ENCODE measurements around the gene RNF146.

Gene RNF146

DNA sequence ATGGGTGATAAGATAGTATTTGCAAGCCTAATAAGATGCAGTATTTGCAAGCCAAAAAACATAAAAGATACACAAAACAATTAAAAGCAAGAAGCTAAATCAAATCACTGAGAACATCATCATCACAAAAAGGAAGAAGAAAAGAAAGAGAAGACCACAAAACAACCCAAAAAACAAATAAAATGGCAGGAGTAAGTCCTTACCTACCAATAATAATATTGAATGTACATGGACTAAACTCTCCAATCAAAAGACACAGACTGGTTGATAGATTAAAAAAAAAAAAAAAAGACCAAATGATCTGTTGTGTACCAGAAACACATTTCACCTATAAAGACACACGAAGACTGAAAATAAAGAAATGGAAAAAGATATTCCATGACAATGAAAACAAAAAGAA, 39.1 kb downstream of the RNF146 start:
- H3K4me2 ChIP-seq (ENCODE audit: low read depth, low read length, poor library complexity, severe bottlenecking): no peak overlapping the region
- H3K4me1 ChIP-seq (ENCODE audit: insufficient read depth, low read length, poor library complexity, severe bottlenecking): no peaks in the 10 kb centered on the region
- no peaks in the 10 kb centered on the region for H3F3A ChIP-seq (ENCODE audit: low read depth)
- no peak overlapping the region for H2AFZ ChIP-seq (ENCODE audit: low read length)
- H3K9me2 ChIP-seq (replicated peaks; ENCODE audit: low read depth, low read length): no peaks in the 10 kb centered on the region
- no peaks in the 10 kb centered on the region for H4K20me1 ChIP-seq (ENCODE audit: insufficient read depth, low read length, poor library complexity, severe bottlenecking)
- no peaks in the 10 kb centered on the region for H3K27me3 ChIP-seq (ENCODE audit: insufficient read depth, low read length, poor library complexity, severe bottlenecking)
- no peak overlapping the region for H3K4me3 ChIP-seq (ENCODE audit: low read length, poor library complexity, severe bottlenecking)
- TF ChIP-seq, protein P1, sequence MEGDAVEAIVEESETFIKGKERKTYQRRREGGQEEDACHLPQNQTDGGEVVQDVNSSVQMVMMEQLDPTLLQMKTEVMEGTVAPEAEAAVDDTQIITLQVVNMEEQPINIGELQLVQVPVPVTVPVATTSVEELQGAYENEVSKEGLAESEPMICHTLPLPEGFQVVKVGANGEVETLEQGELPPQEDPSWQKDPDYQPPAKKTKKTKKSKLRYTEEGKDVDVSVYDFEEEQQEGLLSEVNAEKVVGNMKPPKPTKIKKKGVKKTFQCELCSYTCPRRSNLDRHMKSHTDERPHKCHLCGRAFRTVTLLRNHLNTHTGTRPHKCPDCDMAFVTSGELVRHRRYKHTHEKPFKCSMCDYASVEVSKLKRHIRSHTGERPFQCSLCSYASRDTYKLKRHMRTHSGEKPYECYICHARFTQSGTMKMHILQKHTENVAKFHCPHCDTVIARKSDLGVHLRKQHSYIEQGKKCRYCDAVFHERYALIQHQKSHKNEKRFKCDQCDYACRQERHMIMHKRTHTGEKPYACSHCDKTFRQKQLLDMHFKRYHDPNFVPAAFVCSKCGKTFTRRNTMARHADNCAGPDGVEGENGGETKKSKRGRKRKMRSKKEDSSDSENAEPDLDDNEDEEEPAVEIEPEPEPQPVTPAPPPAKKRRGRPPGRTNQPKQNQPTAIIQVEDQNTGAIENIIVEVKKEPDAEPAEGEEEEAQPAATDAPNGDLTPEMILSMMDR (conservative IDR thresholded peaks at IDR 0.05; ENCODE audit: low read length): no peak
- no peak for TF ChIP-seq EZH2phosphoT487 (IDR thresholded peaks at IDR 0.05; ENCODE audit: borderline replicate concordance)
- no peaks in the 10 kb centered on the region; the same call in 1 of the 2 replicates for H3K9me3 ChIP-seq (ENCODE audit: insufficient read depth, low read depth, low read length)
- H3K79me2 ChIP-seq (ENCODE audit: insufficient read depth, low read length): peaks cover 68% of the 10 kb centered on the region; the same call in 1 of the 2 replicates
- H3K9ac ChIP-seq (ENCODE audit: low read depth, low read length, poor library complexity, severe bottlenecking): no peak overlapping the region
- H3K36me3 ChIP-seq (ENCODE audit: insufficient read depth, low read length): peaks cover 21% of the 10 kb centered on the region; the same call in 1 of the 2 replicates

DNA sequence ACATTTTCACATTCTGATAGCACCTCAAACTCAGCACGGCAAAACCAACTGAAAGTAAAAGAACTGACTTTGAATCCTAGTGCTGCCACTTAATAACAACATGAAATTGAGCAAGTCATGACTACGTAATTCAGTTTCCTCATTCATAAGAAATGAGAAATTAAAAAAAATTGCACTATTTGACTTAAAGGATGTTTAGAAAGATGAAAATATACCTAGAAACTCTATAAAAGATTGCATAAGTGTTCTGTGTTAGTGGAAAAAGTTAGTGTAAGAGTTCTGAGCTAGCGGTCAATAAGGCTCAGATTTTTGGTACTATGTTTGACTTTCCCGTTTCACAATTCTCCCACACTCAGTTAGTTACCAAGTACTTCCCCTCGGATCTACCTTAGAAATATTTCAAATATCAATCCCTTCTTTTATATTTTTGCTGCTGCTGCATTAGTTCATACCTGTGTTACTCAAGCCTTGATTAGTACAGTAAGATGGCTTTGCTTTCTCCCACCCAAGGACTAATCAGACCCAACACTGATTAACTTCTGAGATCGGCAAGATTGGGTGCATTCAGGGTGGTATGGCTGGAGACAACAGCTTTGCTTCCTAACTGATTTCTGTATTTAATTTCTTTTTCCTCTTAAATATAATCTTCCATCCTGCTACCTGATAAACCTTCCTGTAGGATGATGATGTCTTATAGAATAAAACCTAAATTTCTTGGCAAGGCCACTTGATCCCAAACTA, 50.9 kb downstream of the RNF146 start:
- Histone ChIP-seq H3K4me3 (ENCODE audit: low read length, poor library complexity, severe bottlenecking) (no peak overlapping the region), H3F3A (ENCODE audit: low read depth) (no peaks in the 10 kb centered on the region), H3K9ac (ENCODE audit: low read depth, low read length, poor library complexity, severe bottlenecking) (no peak overlapping the region), H4K20me1 (ENCODE audit: insufficient read depth, low read length, poor library complexity, severe bottlenecking) (no peaks in the 10 kb centered on the region), H3K9me3 (ENCODE audit: insufficient read depth, low read depth, low read length) (no peaks in the 10 kb centered on the region), H2AFZ (ENCODE audit: low read length) (no peak overlapping the region), H3K79me2 (ENCODE audit: insufficient read depth, low read length) (no peaks in the 10 kb centered on the region), H3K36me3 (ENCODE audit: insufficient read depth, low read length) (peaks cover 46% of the 10 kb centered on the region), H3K4me2 (ENCODE audit: low read depth, low read length, poor library complexity, severe bottlenecking) (no peak overlapping the region), H3K27me3 (ENCODE audit: insufficient read depth, low read length, poor library complexity, severe bottlenecking) (no peaks in the 10 kb centered on the region), H3K4me1 (ENCODE audit: insufficient read depth, low read length, poor library complexity, severe bottlenecking) (no peaks in the 10 kb centered on the region), H3K9me2 (replicated peaks; ENCODE audit: low read depth, low read length) (no peaks in the 10 kb centered on the region)
- TF ChIP-seq, protein P1 (conservative IDR thresholded peaks at IDR 0.05; ENCODE audit: low read length): no peak
- TF ChIP-seq EZH2phosphoT487 (IDR thresholded peaks at IDR 0.05; ENCODE audit: borderline replicate concordance): no peak

DNA sequence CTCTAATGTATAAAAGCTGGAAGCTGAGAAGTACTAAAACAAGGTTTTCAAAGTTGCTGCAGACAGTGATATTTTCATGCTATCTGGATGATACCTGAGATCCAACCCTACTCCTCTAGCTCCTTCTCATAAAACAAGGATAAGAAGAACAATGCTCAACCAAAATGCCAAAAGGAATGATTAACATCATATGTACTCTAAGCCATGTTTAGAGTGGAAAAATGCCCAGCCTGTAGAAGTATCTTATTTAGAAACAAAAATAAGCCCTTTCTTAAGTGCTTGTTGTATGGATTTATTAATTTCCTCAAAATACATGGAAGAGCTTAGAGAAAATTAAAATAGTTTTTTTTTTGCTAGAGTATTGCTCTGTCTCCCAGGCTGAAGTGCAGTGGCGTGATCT, 53.0 kb downstream of the RNF146 start:
- Histone ChIP-seq H3K4me3 (ENCODE audit: low read length, poor library complexity, severe bottlenecking) (no peak overlapping the region), H3K36me3 (ENCODE audit: insufficient read depth, low read length) (peaks cover 41% of the 10 kb centered on the region; the same call in 1 of the 2 replicates)

More for the DNA sequence above, 53.0 kb downstream of the RNF146 start:
- no peaks in the 10 kb centered on the region for H3K79me2 ChIP-seq (ENCODE audit: insufficient read depth, low read length)
- no peak for TF ChIP-seq EZH2phosphoT487 (IDR thresholded peaks at IDR 0.05; ENCODE audit: borderline replicate concordance)
- TF ChIP-seq, protein P1 (conservative IDR thresholded peaks at IDR 0.05; ENCODE audit: low read length): no peak
- no peaks in the 10 kb centered on the region for H3K9me2 ChIP-seq (replicated peaks; ENCODE audit: low read depth, low read length)
- no peaks in the 10 kb centered on the region for H3K27me3 ChIP-seq (ENCODE audit: insufficient read depth, low read length, poor library complexity, severe bottlenecking)
- H4K20me1 ChIP-seq (ENCODE audit: insufficient read depth, low read length, poor library complexity, severe bottlenecking): no peaks in the 10 kb centered on the region
- no peaks in the 10 kb centered on the region for H3F3A ChIP-seq (ENCODE audit: low read depth)
- H3K9me3 ChIP-seq (ENCODE audit: insufficient read depth, low read depth, low read length): no peaks in the 10 kb centered on the region
- H3K4me1 ChIP-seq (ENCODE audit: insufficient read depth, low read length, poor library complexity, severe bottlenecking): no peaks in the 10 kb centered on the region
- no peak overlapping the region for H3K4me2 ChIP-seq (ENCODE audit: low read depth, low read length, poor library complexity, severe bottlenecking)
- H2AFZ ChIP-seq (ENCODE audit: low read length): no peak overlapping the region
- no peak overlapping the region for H3K9ac ChIP-seq (ENCODE audit: low read depth, low read length, poor library complexity, severe bottlenecking)

Data from Loucy (cell line).